GM21515 (cell line): ENCODE measurements around the gene EPB41L1.
"Not testable (repeated sequence)": the region's sequence is repeated elsewhere in the genome, so short reads cannot be mapped to it uniquely, and the experiment has no call there.

Source experiments
- ATAC-seq: cut with Tn5 transposase; IDR thresholded peaks from one replicate; pipeline ENCODE4 v1.9.1; 2021; ENCODE audit not compliant: unreplicated experiment

The EPB41L1 gene

GRCh38 chr20:36125097-36125496, 29.4 kb upstream of the EPB41L1 start:
- ATAC-seq = no peak

DNA sequence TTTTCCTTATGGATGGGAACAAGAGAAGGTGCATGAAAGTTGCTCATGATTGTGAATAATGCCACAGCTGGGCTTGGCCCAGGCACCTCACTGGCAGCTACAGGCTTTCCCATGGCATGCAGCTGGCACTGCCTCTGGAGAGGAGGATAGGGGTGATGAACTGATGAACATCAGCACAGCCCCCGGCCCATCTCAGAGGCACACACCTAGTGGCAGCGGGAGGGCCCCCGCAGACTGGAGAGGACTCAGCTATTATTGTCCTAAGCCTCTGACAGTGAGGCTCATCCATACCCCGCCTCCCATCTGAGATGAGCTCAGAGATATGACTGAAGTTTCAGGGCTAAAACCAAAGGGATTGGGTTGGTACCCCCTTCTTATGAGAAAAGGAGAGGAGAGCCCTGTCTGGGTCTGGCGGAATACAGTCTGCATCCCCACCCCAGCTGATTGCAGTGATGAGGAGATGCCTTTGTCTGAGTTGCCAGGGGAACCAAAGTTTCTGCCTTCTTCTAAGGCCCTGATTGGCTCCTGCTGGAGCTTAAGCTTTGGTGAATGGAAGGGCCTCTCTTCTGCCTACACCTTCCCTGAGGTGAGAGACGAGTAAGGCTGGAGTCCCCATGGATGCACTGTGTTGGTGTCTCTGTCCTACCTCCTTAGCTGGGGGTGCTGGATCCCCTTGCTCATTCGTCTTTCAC, 27.6 kb upstream of the EPB41L1 start:
- no peak for ATAC-seq

- no peak for ATAC-seq
Observed at GRCh38 chr20:36128463-36129159, 25.9 kb upstream of the EPB41L1 start.

DNA sequence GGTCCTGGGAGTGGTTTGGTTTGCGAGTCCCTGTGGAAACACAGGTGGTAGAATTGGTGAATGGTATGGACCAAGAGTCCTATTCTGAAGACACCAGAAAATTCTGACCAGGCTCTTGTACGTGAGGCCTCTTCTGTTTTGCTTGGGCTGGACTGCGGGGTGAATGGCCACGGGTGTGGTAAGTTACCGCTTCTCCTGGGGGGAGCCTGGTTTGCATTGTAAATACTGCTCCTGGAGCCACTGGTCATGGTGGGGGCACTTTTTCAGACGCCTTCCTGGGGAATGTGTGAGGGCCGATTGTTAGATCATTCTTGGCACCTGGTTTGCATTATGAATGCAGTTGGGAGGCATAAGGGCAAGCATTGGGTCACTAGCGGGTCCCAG, 25.4 kb upstream of the EPB41L1 start:
- no peak for ATAC-seq

DNA sequence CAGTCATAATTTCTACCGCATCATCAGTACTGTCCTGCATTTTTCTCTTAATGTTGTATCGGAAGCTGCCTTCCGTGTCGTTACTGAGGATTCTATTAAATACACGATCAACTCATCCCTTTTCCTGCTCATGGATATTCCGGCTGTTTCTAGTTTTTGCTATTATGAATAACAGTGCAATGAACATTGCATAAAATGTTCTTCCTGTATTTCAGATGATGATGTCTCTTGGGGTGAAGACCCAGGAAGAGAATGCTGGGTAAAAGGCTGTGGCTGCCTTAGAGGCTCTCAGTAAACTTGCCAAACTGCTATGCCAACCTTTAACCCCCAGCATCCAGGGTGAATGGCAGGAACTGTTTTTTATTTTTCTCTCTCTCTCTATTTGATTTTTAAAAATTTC, 24.1 kb upstream of the EPB41L1 start:
- no peak for ATAC-seq

GRCh38 chr20:36132802-36133211, 21.7 kb upstream of the EPB41L1 start:
- no peak for ATAC-seq

DNA sequence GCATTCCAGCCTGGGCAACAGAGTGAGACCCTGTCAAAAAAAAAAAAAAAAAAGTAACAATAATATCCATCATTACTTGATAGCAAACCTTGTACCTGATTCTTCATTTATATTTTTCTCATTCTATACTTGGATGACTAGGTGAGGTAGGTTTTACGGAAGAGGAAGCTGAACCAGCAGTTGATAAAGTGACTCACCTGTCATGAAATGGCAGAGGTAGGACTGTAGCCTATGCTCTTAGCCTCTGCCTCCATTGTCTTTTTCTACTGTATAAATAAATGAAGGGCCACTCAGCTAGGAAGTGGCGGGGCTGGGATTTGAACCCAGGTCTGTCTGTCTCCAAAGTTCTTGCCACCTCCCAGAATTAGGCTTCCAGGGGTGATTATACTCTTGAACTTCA, 20.7 kb upstream of the EPB41L1 start:
- ATAC-seq = no peak

- no peak for ATAC-seq
Observed at GRCh38 chr20:36135159-36135558, 19.4 kb upstream of the EPB41L1 start.

DNA sequence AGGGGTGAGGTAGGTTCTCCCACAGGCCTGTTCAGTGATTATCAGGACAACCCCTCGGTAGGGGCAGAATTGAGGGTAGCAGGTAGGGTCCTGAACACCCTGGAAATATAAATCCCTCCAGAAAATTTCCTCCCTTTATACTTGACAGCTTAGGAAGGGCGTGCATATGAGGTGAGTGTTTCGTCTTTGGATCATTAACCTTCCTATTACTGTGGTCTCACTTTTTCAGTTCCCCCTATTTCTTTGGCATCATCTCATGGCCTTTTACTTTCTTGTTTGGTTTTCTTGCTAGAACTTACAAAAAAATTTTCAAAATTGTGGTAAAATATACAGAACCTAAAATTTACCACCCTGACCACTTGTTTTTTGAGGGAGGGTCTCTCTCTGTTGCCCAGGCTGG, 18.7 kb upstream of the EPB41L1 start:
- ATAC-seq = no peak

GRCh38 chr20:36137313-36137712, 17.2 kb upstream of the EPB41L1 start:
- not testable (repeated sequence) for ATAC-seq

DNA sequence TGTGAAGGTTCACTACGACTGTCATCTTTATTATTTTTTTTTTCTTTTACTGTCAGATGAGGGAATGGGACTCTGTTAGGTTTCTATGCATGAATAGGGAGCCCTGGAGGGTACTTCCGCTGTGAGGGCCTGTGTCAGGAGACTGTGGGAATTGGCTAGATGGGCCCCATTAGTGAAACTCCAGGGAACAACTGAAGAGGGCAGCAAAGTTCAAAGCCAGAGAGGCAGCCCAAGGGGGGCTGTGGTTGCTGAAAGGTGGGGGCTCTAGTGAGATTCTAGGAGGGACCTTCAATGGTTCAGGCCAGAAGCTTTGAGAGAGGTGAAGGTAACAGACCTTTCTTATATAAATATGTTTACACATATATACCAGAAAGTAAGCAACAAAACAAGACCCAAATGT, 13.2 kb upstream of the EPB41L1 start:
- ATAC-seq = no peak

GRCh38 chr20:36144336-36144735, 10.2 kb upstream of the EPB41L1 start:
- ATAC-seq = no peak

DNA sequence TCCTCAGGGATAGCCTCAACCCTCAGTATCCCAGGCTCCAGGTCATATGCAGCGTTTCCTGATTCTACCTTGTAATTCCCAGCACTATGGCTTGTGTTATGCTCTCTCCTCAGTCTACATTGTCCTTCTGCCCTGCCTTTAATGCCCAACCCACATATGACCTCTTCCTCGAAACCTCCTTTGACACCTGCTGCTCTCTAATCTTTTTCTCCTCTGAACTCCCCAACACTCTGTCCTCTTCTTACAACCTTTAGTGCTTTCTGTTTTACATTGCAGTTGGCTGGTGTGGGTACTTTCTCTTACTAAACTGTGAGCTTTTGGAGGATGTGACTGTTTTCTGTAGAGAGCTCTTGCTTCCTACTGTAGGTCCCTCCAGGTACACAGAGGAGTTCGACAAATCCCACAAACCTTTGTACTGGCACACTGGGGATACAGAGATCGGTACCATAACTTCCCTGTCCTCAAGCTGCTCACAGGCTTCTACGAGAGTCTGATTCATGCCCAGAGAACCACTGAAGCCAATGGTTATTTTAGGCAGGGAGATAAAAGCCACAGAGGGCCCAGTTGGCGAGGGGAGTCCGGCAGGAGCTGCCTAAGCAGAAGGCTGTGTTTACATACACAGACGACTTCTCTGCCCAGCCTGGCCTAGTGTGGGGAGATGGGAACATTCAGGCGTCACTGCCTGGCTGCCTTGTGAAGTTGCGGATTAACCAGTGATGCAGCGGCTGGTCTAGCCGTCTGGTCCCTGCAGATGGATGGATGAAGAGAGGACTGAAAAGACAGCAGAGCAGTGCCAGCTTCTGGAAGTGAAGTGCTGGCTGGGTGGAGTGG, 8.4 kb upstream of the EPB41L1 start:
- ATAC-seq = no peak

GRCh38 chr20:36147690-36148089, 6.8 kb upstream of the EPB41L1 start:
- ATAC-seq = no peak

- no peak for ATAC-seq
Observed at GRCh38 chr20:36148439-36148838, 6.1 kb upstream of the EPB41L1 start.

GRCh38 chr20:36149012-36149411, 5.5 kb upstream of the EPB41L1 start:
- no peak for ATAC-seq

DNA sequence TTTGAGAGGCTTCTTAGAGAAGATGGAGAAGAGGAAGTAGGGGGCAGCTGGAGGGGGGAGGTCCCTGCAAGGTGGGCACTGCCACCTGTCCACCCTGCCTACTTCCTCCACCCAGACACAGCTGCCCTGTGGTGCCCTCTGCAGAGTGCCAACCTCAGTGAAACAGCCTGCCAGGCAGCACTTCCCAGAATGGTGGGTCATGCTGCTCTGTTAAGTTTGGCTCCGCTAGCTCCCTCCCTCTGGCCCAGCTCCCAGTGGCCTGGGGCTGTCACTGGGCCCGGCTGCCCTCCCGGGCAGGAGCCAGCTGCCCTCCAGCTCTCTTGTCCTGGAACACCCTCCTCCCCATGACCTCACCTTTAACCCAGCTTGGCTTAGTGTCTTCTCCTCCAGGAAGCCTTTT, 5.1 kb upstream of the EPB41L1 start:
- ATAC-seq = no peak

- no peak for ATAC-seq
Observed at GRCh38 chr20:36150489-36150846, 4.1 kb upstream of the EPB41L1 start.

DNA sequence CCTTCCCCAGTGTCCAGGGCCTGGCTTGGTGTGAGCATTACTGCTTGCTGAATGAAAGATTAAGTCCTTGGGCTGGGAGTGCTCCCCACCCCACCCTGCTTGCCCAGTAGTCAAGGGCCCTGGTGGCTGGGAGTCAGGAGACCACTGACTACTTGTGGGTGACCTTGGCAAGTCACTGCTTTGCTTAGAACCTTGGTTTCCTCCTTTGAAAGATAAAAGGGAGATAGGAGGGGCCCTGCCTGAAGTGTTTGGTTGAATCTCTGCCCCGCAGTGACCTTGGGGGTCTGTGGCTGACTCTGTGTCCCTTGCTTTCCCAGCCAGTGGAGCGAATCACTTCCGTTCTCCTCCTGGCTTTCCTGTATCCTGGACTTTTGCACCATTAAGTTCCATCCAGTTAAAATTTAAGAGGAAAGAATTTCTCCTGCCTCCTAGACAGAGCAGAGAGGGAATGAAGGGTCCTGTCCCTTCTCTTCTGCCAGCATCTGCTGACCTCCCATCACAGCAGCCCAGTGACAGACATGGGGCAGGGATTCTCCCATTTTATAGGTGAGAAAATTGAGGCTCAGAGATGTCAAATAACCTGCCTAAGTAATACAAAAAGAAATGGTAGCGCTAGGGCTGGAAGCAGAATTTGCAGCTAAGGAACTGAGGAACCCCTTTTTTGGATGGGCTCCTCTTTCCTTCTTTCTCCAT, 3.5 kb upstream of the EPB41L1 start:
- ATAC-seq = no peak

DNA sequence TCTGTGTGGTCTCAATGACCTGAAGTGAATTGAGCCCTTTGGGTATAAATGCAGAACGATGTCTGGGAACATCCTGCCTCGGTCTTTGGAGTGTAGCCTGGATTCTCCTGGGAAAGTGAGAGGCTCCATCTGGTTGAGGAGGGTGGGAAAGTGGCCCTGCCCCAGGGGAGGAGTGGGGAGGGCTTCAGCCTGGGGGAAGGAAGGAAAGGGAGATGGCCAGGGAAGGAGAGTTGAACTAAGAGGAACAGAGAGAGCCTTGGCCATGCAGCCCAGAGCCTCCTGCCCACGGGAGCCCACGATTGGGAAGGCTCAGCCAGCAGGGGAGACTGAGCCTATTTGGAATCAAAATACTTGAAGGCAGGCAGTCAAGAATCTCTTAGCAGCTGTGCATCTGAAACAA, 2.3 kb upstream of the EPB41L1 start:
- no peak for ATAC-seq

DNA sequence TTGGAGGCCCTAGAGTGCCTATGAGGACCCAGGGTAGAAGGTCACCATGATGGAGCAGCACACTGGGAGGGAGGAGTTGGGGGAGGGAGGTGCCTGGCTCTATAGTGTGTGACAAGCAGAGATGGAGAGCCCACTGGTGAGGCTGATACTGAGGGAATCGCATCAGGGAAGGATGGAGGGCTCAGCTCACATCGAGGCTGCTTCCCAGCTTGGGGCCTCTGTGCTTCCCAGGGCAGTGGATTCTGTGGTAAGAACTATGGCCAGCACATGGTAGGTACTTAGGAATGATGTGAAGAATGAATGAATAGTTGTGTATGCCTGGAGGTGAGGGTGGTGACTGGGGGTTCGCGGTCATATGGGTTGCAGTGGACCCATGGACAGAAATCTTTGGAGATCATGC, 1.3 kb upstream of the EPB41L1 start:
- ATAC-seq = no peak
